A549 (cell line): ENCODE results near the gene OPALIN. TPM values are rescaled to one million over a fixed set of nuclear protein-coding genes. Genes with fewer than 3 reads are reported as not detected.
A peak's percentile ranks its signal among the peaks of the same experiment; 100 is the strongest.
"Not testable (repeated sequence)": the region's sequence is repeated elsewhere in the genome, so short reads cannot be mapped to it uniquely, and the experiment has no call there.

Experiments used
- ATAC-seq, 2 experiments: fragments of 200-7000 bp in 1 of 2; fragments of >200 bp in 1 of 2; cut with Nextera tagmentation in 1 of 2; cut with Tn5 transposase in 1 of 2; 3 replicates each; pipeline versions ENCODE4 v1.8.0 to v1.9.1; 2018 to 2020; ENCODE audit warnings: mild to moderate bottlenecking in 1 of 2, moderate library complexity in 1 of 2
- CTCF ChIA-PET: fragments of 300-600 bp; sonication (Branson Sonifier 250); formaldehyde crosslinking; extraction: SDS; loops from one replicate; lab custom pipeline; 2021; ENCODE audit warnings: antibody characterized with exemption, inconsistent platforms; lab: Yijun Ruan, JAX
- POLR2A ChIA-PET: fragments of 350-600 bp; formaldehyde crosslinking; extraction: SDS; loops from one replicate; lab custom pipeline; 2021; ENCODE audit warnings: antibody characterized with exemption, inconsistent platforms; lab: Yijun Ruan, JAX
- DNase-seq, 2 experiments: peaks; one replicate each; pipeline versions ENCODE4 v3.0.0 to v3.0.0-alpha.2; 2011 to 2016; ENCODE audit warnings: low read depth in 1 of 2, low spot score in 1 of 2
- FAIRE-seq: peaks from 2 replicates; lab custom pipeline; 2011; peaks lifted over from hg19 to GRCh38; lab: Jason Lieb, UNC
- H3K27ac ChIP-seq, 2 experiments: fragments of >200 bp; sonication (Bioruptor Twin); formaldehyde crosslinking; 3 replicates each; pipeline ENCODE4 v1.5.1; 2016 to 2017
- H3K4me1 ChIP-seq: fragments of >200 bp; sonication (Bioruptor Twin); formaldehyde crosslinking; 3 replicates; pipeline ENCODE4 v1.6.1; 2016
- H3K4me2 ChIP-seq: fragments of >200 bp; sonication (Bioruptor Twin); formaldehyde crosslinking; 3 replicates; pipeline ENCODE4 v1.6.1; 2016
- H3K4me3 ChIP-seq: fragments of >200 bp; sonication (Bioruptor Twin); formaldehyde crosslinking; 3 replicates; pipeline ENCODE4 v1.5.1; 2016
- H3K9me3 ChIP-seq: fragments of >200 bp; sonication (Bioruptor Twin); formaldehyde crosslinking; 3 replicates; pipeline ENCODE4 v1.6.1; 2016
- CBX2 ChIP-seq: fragments of 200-600 bp; sonication (generic); IDR thresholded peaks from 2 replicates; pipeline ENCODE4 v1.6.1; 2016; ENCODE audit warnings: low read depth, mild to moderate bottlenecking, borderline replicate concordance
- CEBPB ChIP-seq, 2 experiments: fragments of >200 bp in 1 of 2; sonication (Bioruptor Twin) in 1 of 2; formaldehyde crosslinking in 1 of 2; IDR thresholded peaks; 2 replicates each; pipeline ENCODE4 v1.6.1; 2012 to 2016
- CHD4 ChIP-seq: fragments of 200-600 bp; sonication (generic); IDR thresholded peaks from 2 replicates; pipeline ENCODE4 v1.6.1; 2016; ENCODE audit warnings: antibody characterized with exemption, mild to moderate bottlenecking, borderline replicate concordance
- EHMT2 ChIP-seq: fragments of 200-600 bp; sonication (generic); IDR thresholded peaks from 2 replicates; pipeline ENCODE4 v1.6.1; 2016; ENCODE audit warnings: antibody characterized with exemption, low read depth, mild to moderate bottlenecking, moderate library complexity
- ESRRA ChIP-seq: fragments of 150-350 bp; IDR thresholded peaks from 2 replicates; pipeline ENCODE4 v1.6.1; 2014; ENCODE audit warnings: mild to moderate bottlenecking, low read length, borderline replicate concordance
- FOXS1 ChIP-seq: fragments of 250-450 bp; sonication (Bioruptor Pico); IDR thresholded peaks from 2 replicates; pipeline ENCODE4 v1.5.0; 2020; ENCODE audit warnings: mild to moderate bottlenecking, moderate library complexity
- GATA3 ChIP-seq: IDR thresholded peaks from 2 replicates; pipeline ENCODE4 v1.6.1; 2012; ENCODE audit warnings: borderline replicate concordance
- JUN ChIP-seq, 2 experiments: fragments of >200 bp; sonication (Bioruptor Twin); formaldehyde crosslinking; IDR thresholded peaks; 2 replicates in 1 of 2; 3 replicates in 1 of 2; pipeline ENCODE4 v1.6.1; 2016 to 2017
- KDM1A ChIP-seq: fragments of 200-600 bp; sonication (generic); IDR thresholded peaks from 2 replicates; pipeline ENCODE4 v1.6.1; 2016; ENCODE audit warnings: low read depth, mild to moderate bottlenecking
- KDM5A ChIP-seq: fragments of 200-600 bp; sonication (generic); IDR thresholded peaks from 2 replicates; pipeline ENCODE4 v1.6.1; 2016; ENCODE audit warnings: antibody characterized with exemption, mild to moderate bottlenecking
- MAX ChIP-seq: IDR thresholded peaks from 2 replicates; pipeline ENCODE4 v1.6.1; 2012
- NPAS2 ChIP-seq: fragments of 250-450 bp; sonication (Bioruptor Pico); IDR thresholded peaks from 2 replicates; pipeline ENCODE4 v1.8.0; 2022; ENCODE audit warnings: mild to moderate bottlenecking, moderate library complexity, borderline replicate concordance
- PBX3 ChIP-seq: IDR thresholded peaks from 2 replicates; pipeline ENCODE4 v1.6.1; 2012
- PHF8 ChIP-seq: fragments of 200-600 bp; sonication (generic); IDR thresholded peaks from 2 replicates; pipeline ENCODE4 v1.6.1; 2016; ENCODE audit warnings: low read depth, mild to moderate bottlenecking, antibody characterized with exemption, moderate library complexity, borderline replicate concordance
- RAD21 ChIP-seq, 2 experiments: fragments of >200 bp in 1 of 2; sonication (Bioruptor Twin) in 1 of 2; formaldehyde crosslinking in 1 of 2; IDR thresholded peaks in 1 of 2; conservative IDR thresholded peaks in 1 of 2; 2 replicates in 1 of 2; 3 replicates in 1 of 2; pipeline ENCODE4 v1.6.1; 2012 to 2018; ENCODE audit warnings: inconsistent platforms in 1 of 2
- RARB ChIP-seq: fragments of 250-450 bp; sonication (Bioruptor Pico); IDR thresholded peaks from 2 replicates; pipeline ENCODE4 v1.8.0; 2021; ENCODE audit warnings: mild to moderate bottlenecking, moderate library complexity
- RCOR1 ChIP-seq: fragments of 150-350 bp; IDR thresholded peaks from 2 replicates; pipeline ENCODE4 v1.6.1; 2014; ENCODE audit warnings: antibody characterized with exemption, low read length, low read depth
- REST ChIP-seq: fragments of 200-600 bp; sonication (generic); IDR thresholded peaks from 2 replicates; pipeline ENCODE4 v1.6.1; 2016; ENCODE audit warnings: antibody characterized with exemption, mild to moderate bottlenecking, moderate library complexity
- RNF2 ChIP-seq: fragments of 200-600 bp; sonication (generic); IDR thresholded peaks from 2 replicates; pipeline ENCODE4 v1.6.1; 2016; ENCODE audit warnings: low read depth, mild to moderate bottlenecking, antibody characterized with exemption, moderate library complexity, borderline replicate concordance
- SMC3 ChIP-seq: fragments of >200 bp; sonication (Bioruptor Twin); formaldehyde crosslinking; IDR thresholded peaks from 3 replicates; pipeline ENCODE4 v1.6.1; 2018; ENCODE audit warnings: inconsistent platforms
- ZFP36 ChIP-seq: fragments of 450-650 bp; IDR thresholded peaks from 2 replicates; pipeline ENCODE4 v1.6.1; 2014; ENCODE audit warnings: borderline replicate concordance; ENCODE audit not compliant: partially characterized antibody
- ZSCAN20 ChIP-seq: fragments of 250-450 bp; sonication (Bioruptor Pico); IDR thresholded peaks from 2 replicates; pipeline ENCODE4 v1.8.0; 2022; ENCODE audit warnings: mild to moderate bottlenecking, moderate library complexity
- WGBS: methylation state at CpG from one replicate; pipeline ENCODE4 v1.1.6; 2017; ENCODE audit errors: missing lambda C conversion rate; 5-methylcytosine and 5-hydroxymethylcytosine counted together
- polyA plus RNA-seq, 4 experiments: library from polyadenylated mRNA; depleted of rRNA in 3 of 4; stranded (reverse); fragments of >200 nt; fragmentation: RNase III in 1 of 4; extraction: RNeasy Plus Mini Kit Qiagen cat#74134 plus additional on column Dnase treatment in 1 of 4; gene quantifications; 2 replicates in 3 of 4; 3 replicates in 1 of 4; pipeline ENCODE4 v1.2.3, GENCODE V29; 2011 to 2017

Gene OPALIN
- polyA plus RNA-seq, 2 of the 4 experiments (the other 2 are of a cell fraction) = not detected

- ChIA-PET CTCF (interaction anchor here (1.5 kb wide), 1 partner anchor 18 kb away, joined by 3 read pairs; no protein-coding TSS in a partner anchor), POLR2A (no interaction called here)
- Histone ChIP-seq H3K4me2 (no peak overlapping the region), H3K4me1 (no peaks in the 10 kb centered on the region), H3K4me3 (no peak overlapping the region), H3K9me3 (no peaks in the 10 kb centered on the region), H3K27ac (no peak overlapping the region)
- ATAC-seq = no peak
- WGBS = 56% methylated on average over 3 of the region's 3 CpGs
- DNase-seq = no peak
- TF ChIP-seq SMC3 = no peak
- no peak for TF ChIP-seq RAD21 (conservative IDR thresholded peaks at IDR 0.05 in 1 of 2, IDR thresholded peaks at IDR 0.05 in 1 of 2)
- TF ChIP-seq PBX3 = no peak
- TF ChIP-seq RCOR1 = no peak
- no peak for TF ChIP-seq CEBPB (IDR thresholded peaks at IDR 0.05)
- TF ChIP-seq REST = no peak
- no peak for TF ChIP-seq GATA3
- TF ChIP-seq JUN (IDR thresholded peaks at IDR 0.05) = no peak
- no peak for TF ChIP-seq FOXS1 (CRISPR knock-in tag)
- FAIRE-seq = no peak
Observed at GRCh38 chr10:96311180-96311715, 47.6 kb downstream of the OPALIN start.

GRCh38 chr10:96310321-96310669 is 48.5 kb downstream of the OPALIN start:
- peak; percentile 13 for FAIRE-seq
- ATAC-seq = no peak
- Histone ChIP-seq H3K27ac (no peak overlapping the region), H3K4me2 (no peak overlapping the region), H3K9me3 (no peaks in the 10 kb centered on the region), H3K4me3 (no peak overlapping the region), H3K4me1 (no peaks in the 10 kb centered on the region)
- TF ChIP-seq KDM1A = no peak
- TF ChIP-seq PHF8 = no peak
- TF ChIP-seq RARB (CRISPR knock-in tag) = no peak
- DNase-seq = no peak
- ChIA-PET POLR2A (no interaction called here), CTCF (interaction anchor here (0.7 kb wide), 1 partner anchor 293 kb away, joined by 3 read pairs; no protein-coding TSS in a partner anchor)
- 8% methylated on average over 1 of the region's 1 CpG for WGBS

GRCh38 chr10:96309628-96310320 is 49.0 kb downstream of the OPALIN start:
- no peak overlapping the region for H3K4me2 ChIP-seq
- H3K4me3 ChIP-seq = no peak overlapping the region
- WGBS = 72% methylated on average over 3 of the region's 3 CpGs
- no peak for DNase-seq
- ChIA-PET POLR2A (no interaction called here), CTCF (interaction anchor here (0.7 kb wide), 1 partner anchor 293 kb away, joined by 3 read pairs; no protein-coding TSS in a partner anchor)
- TF ChIP-seq ZSCAN20 = no peak
- TF ChIP-seq ESRRA = no peak
- TF ChIP-seq CBX2 = no peak
- no peak for TF ChIP-seq CHD4
- TF ChIP-seq PHF8 = no peak
- TF ChIP-seq KDM5A = no peak
- TF ChIP-seq ZFP36 = no peak
- no peak for TF ChIP-seq RAD21 (conservative IDR thresholded peaks at IDR 0.05 in 1 of 2, IDR thresholded peaks at IDR 0.05 in 1 of 2)
- TF ChIP-seq EHMT2 = no peak
- no peak for TF ChIP-seq NPAS2 (CRISPR knock-in tag)
- TF ChIP-seq RNF2 = no peak
- no peak for TF ChIP-seq FOXS1 (CRISPR knock-in tag)
- TF ChIP-seq RARB (CRISPR knock-in tag) = no peak
- no peak for TF ChIP-seq MAX
- no peaks in the 10 kb centered on the region for H3K9me3 ChIP-seq
- no peaks in the 10 kb centered on the region for H3K4me1 ChIP-seq
- no peak for ATAC-seq
- no peak for FAIRE-seq
- no peak overlapping the region for H3K27ac ChIP-seq

- H3K4me3 ChIP-seq, DNase-seq, H3K4me1 ChIP-seq, FAIRE-seq, POLR2A ChIA-PET, ATAC-seq, H3K27ac ChIP-seq, H3K4me2 ChIP-seq, H3K9me3 ChIP-seq: not testable (repeated sequence)
- 24% methylated on average over 4 of the region's 4 CpGs for WGBS
- CTCF ChIA-PET = interaction anchor here (1.0 to 1.3 kb wide), 4 partner anchors 12 to 79 kb away, joined by 3 to 4 read pairs (median 4); no protein-coding TSS in a partner anchor
Observed at GRCh38 chr10:96308854-96309253, 49.9 kb downstream of the OPALIN start.
